Uterus (tissue), 2 donors: ENCODE results near the gene SPATA1.

Experiments
- CTCF ChIP-seq, 4 experiments: fragments of 200-600 bp in 2 of 4; fragments of 450-650 bp in 2 of 4; sonication (generic) in 2 of 4; IDR thresholded peaks; one replicate each; pipeline ENCODE4 v1.5.1; 2016 to 2019; ENCODE audit warnings: antibody characterized with exemption in 4 of 4, mild to moderate bottlenecking in 2 of 4, moderate library complexity in 1 of 4
- POLR2A ChIP-seq, 2 donors: fragments of 450-650 bp; IDR thresholded peaks; one replicate each; pipeline ENCODE4 v1.6.1; 2016; ENCODE audit warnings: antibody characterized with exemption in 2 of 2, mild to moderate bottlenecking in 1 of 2, moderate library complexity in 1 of 2

GRCh38 chr1:84539972-84540371 is 33.8 kb downstream of the SPATA1 start:
- TF ChIP-seq CTCF (IDR thresholded peaks at IDR 0.05), result no peak
- no peak for TF ChIP-seq POLR2A (IDR thresholded peaks at IDR 0.05)
